Measurements from ENCODE around the gene IL17REL. TPM values are rescaled to one million over a fixed set of nuclear protein-coding genes. Genes with fewer than 3 reads are reported as not detected.

IL17REL gene
- total RNA-seq, 4 donors from 2014 or later: not detected

DNA sequence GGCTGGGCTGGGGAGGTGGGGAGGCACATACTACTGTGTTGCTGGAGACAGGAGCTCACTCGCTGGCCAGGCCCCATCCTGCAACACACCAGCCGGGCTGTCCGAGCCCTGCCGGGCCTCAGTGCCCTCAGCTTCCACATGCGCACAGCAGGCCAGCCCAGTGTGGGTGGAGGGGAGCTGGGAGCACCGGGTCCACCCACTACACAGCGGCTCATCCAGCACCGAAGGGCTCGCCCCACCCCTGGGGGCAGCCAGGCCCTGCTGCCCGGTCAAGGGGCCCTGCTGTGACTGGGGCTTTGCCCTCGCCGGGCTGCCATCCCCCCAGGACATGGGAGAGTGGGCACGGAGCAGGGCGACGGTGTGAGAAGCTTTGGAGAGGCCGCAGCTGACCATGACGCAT, 36.3 kb upstream of the IL17REL start:
- Histone ChIP-seq H3K9me3 (peaks cover 0 to 11% (median 0%) of the 10 kb centered on the region in 3 donors), H3K27me3 (peaks cover 0 to 53% (median 2%) of the 10 kb centered on the region in 4 donors), H3K36me3 (no peaks in the 10 kb centered on the region), H3K4me3 (no peak overlapping the region), H3K27ac (no peak overlapping the region), H3K4me1 (no peaks in the 10 kb centered on the region)
- intact Hi-C loops (cut with DNase I): no loop called here
- WGBS, 2 donors: 75% methylated on average over 4 of the region's 17 CpGs; no CpG with 5 or more reads in 1 of the 2 donors
- no peak for DNase-seq
- TF ChIP-seq CTCF (IDR thresholded peaks at IDR 0.05): no peak
- TF ChIP-seq POLR2A (IDR thresholded peaks at IDR 0.05): no peak

GRCh38 chr22:50048061-50048765, 35.6 kb upstream of the IL17REL start:
- TF ChIP-seq CTCF (IDR thresholded peaks at IDR 0.05) (no peak), POLR2A (IDR thresholded peaks at IDR 0.05) (no peak)
- WGBS, 2 donors: 78 to 83% methylated on average over 4 to 9 of the region's 12 CpGs
- DNase-seq: no peak
- H3K36me3 ChIP-seq: no peaks in the 10 kb centered on the region
- H3K9me3 ChIP-seq: peaks cover 0 to 5% (median 0%) of the 10 kb centered on the region in 3 donors
- H3K4me3 ChIP-seq: no peak overlapping the region
- H3K4me1 ChIP-seq: no peaks in the 10 kb centered on the region
- intact Hi-C loops (cut with DNase I): no loop called here
- no peak overlapping the region for H3K27ac ChIP-seq
- H3K27me3 ChIP-seq: peaks cover 0 to 59% (median 2%) of the 10 kb centered on the region in 4 donors

DNA sequence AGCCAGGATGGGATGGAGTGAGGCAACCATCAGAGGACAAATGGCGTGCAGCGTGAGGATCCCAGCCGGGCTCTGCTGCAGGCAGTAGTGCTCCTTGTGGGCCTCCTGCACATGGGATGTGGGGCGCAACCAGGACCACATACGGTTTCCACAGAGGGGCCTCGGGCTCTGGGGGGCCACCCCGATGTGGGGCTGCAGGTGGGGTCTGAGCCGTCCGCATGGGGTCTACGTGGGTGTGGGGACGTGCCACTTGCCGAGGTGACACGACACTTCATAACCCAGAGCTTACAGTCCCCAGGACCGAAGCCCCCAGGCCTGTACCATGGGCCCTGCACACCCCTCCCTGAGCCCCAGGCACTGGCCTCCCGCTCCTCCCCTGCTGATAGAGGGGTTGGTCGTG, 34.8 kb upstream of the IL17REL start:
- no peaks in the 10 kb centered on the region for H3K4me1 ChIP-seq
- peaks cover 0 to 62% (median 2%) of the 10 kb centered on the region in 4 donors for H3K27me3 ChIP-seq
- H3K9me3 ChIP-seq: no peaks in the 10 kb centered on the region
- no peak for DNase-seq
- H3K4me3 ChIP-seq: no peak overlapping the region
- intact Hi-C loops (cut with DNase I): no loop called here
- no peak overlapping the region for H3K27ac ChIP-seq
- H3K36me3 ChIP-seq: no peaks in the 10 kb centered on the region
- WGBS, 2 donors: 94% methylated on average over 3 of the region's 16 CpGs; no CpG with 5 or more reads in 1 of the 2 donors
- no peak for TF ChIP-seq POLR2A (IDR thresholded peaks at IDR 0.05)
- TF ChIP-seq CTCF (IDR thresholded peaks at IDR 0.05): no peak

DNA sequence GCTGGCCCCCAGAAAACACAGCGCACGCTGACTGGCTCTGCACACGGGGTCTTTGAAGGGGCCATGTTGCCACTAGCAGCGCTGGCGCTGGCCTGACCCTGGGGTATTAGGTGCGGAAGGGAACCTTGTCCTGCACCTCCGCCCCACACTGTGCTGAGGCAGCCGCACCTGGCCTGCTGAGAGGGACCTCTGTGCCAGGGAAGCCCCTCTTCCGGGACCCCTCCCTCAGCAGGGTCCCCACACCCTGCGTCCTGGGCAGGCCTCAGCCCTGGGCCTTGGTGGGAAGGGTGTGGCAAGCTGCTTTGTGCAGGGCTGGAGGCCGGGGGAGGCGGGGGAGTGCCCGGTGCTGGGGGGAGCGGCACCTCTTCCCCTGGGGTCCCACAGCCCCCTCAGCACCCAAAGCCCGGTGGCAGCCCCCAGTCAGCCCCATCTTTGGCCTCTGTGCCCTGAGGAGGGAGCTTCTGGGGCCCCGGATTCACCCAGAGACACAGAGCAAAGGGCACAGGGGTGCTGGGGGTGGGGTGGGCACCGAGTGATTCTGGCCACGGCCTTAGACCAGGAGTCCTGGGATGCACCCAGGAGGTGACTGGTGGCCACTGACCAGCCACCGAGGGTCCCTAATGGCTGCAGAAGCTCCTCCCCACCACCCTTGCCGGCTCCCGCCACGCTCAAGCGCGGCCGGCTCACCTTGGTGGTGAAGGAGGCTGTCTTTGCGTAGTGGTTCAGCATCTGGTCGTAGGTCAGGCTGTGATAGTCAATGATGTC, 34.1 kb upstream of the IL17REL start:
- H3K4me3 ChIP-seq: no peak overlapping the region
- H3K9me3 ChIP-seq: no peaks in the 10 kb centered on the region
- H3K27me3 ChIP-seq: peaks cover 0 to 68% (median 2%) of the 10 kb centered on the region in 4 donors
- no peak for DNase-seq
- H3K4me1 ChIP-seq: no peaks in the 10 kb centered on the region
- TF ChIP-seq POLR2A (IDR thresholded peaks at IDR 0.05) (no peak), CTCF (IDR thresholded peaks at IDR 0.05) (no peak)
- intact Hi-C loops (cut with DNase I): no loop called here
- no peaks in the 10 kb centered on the region for H3K36me3 ChIP-seq
- 40 to 80% methylated on average over 1 to 9 of the region's 27 CpGs for WGBS, 2 donors
- H3K27ac ChIP-seq: no peak overlapping the region

DNA sequence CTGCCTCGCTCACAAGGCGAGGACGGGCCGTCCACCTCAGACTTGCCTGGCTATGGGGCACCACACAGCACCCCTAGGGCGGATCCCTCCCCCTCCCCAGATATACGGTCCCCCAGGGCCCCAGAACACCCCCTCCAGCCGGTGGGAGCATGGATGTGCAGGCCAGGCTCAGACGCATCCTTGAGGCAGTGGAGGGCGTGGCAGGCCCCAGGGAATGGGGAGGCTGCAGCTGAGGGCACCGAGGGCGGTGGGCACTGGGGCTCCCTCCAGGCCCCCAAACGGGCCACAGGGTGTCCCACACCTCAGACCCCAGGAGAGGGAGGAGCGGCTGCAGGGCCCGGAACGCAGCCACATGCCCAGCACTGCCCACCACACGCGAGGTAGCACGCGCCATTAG, 33.5 kb upstream of the IL17REL start:
- intact Hi-C loops (cut with DNase I): no loop called here
- H3K4me1 ChIP-seq: no peaks in the 10 kb centered on the region
- peaks cover 0 to 74% (median 2%) of the 10 kb centered on the region in 4 donors for H3K27me3 ChIP-seq
- no peaks in the 10 kb centered on the region for H3K36me3 ChIP-seq
- no peak overlapping the region for H3K27ac ChIP-seq
- 60% methylated on average over 2 of the region's 19 CpGs; no CpG with 5 or more reads in 1 of the 2 donors for WGBS, 2 donors
- TF ChIP-seq CTCF (IDR thresholded peaks at IDR 0.05): no peak
- no peak for TF ChIP-seq POLR2A (IDR thresholded peaks at IDR 0.05)
- no peaks in the 10 kb centered on the region for H3K9me3 ChIP-seq
- no peak overlapping the region for H3K4me3 ChIP-seq
- DNase-seq: no peak
